Measurements from ENCODE around the gene SCGN.

Gene SCGN

GRCh38 chr6:25676775-25677174 lies 24.8 kb downstream of the SCGN start:
- Histone ChIP-seq H3K4me3 (ENCODE audit: low read depth, low read length) (no peak overlapping the region), H3K27me3 (replicated peaks) (no peaks in the 10 kb centered on the region), H3K36me3 (replicated peaks) (no peaks in the 10 kb centered on the region), H3K27ac (no peak overlapping the region)
- DNase-seq: no peak
- in situ Hi-C loops (cut with HindIII; ENCODE audit: low pct_ligation_motif_present, low sequenced_read_pairs): no loop called here
- no peak for TF ChIP-seq CTCF (IDR thresholded peaks at IDR 0.05; ENCODE audit: low read depth, low read length, missing control alignments)

- H3K27me3 ChIP-seq (replicated peaks): no peaks in the 10 kb centered on the region
- no peak overlapping the region for H3K27ac ChIP-seq
- no peak for TF ChIP-seq CTCF (IDR thresholded peaks at IDR 0.05; ENCODE audit: low read depth, low read length, missing control alignments)
- no peak for DNase-seq
- in situ Hi-C loops (cut with HindIII; ENCODE audit: low pct_ligation_motif_present, low sequenced_read_pairs): no loop called here
- no peak overlapping the region for H3K4me3 ChIP-seq (ENCODE audit: low read depth, low read length)
- H3K36me3 ChIP-seq (replicated peaks): no peaks in the 10 kb centered on the region
These were observed 29.8 kb downstream of the SCGN start for GRCh38 chr6:25681848-25682247.

- Histone ChIP-seq H3K27me3 (replicated peaks) (no peaks in the 10 kb centered on the region), H3K27ac (no peak overlapping the region), H3K36me3 (replicated peaks) (no peaks in the 10 kb centered on the region), H3K4me3 (ENCODE audit: low read depth, low read length) (no peak overlapping the region)
- in situ Hi-C loops (cut with HindIII; ENCODE audit: low pct_ligation_motif_present, low sequenced_read_pairs): no loop called here
- no peak for DNase-seq
- no peak for TF ChIP-seq CTCF (IDR thresholded peaks at IDR 0.05; ENCODE audit: low read depth, low read length, missing control alignments)
These were observed 30.3 kb downstream of the SCGN start for GRCh38 chr6:25682324-25682723.

- Histone ChIP-seq H3K4me3 (ENCODE audit: low read depth, low read length) (no peak overlapping the region), H3K36me3 (replicated peaks) (no peaks in the 10 kb centered on the region), H3K27ac (no peak overlapping the region), H3K27me3 (replicated peaks) (no peaks in the 10 kb centered on the region)
- in situ Hi-C loops (cut with HindIII; ENCODE audit: low pct_ligation_motif_present, low sequenced_read_pairs): no loop called here
- no peak for TF ChIP-seq CTCF (IDR thresholded peaks at IDR 0.05; ENCODE audit: low read depth, low read length, missing control alignments)
- no peak for DNase-seq
These were observed 32.5 kb downstream of the SCGN start for GRCh38 chr6:25684565-25684964.

- no peak for TF ChIP-seq CTCF (IDR thresholded peaks at IDR 0.05; ENCODE audit: low read depth, low read length, missing control alignments)
- Histone ChIP-seq H3K4me3 (ENCODE audit: low read depth, low read length) (no peak overlapping the region), H3K36me3 (replicated peaks) (no peaks in the 10 kb centered on the region), H3K27me3 (replicated peaks) (no peaks in the 10 kb centered on the region), H3K27ac (no peak overlapping the region)
- DNase-seq: no peak
- in situ Hi-C loops (cut with HindIII; ENCODE audit: low pct_ligation_motif_present, low sequenced_read_pairs): no loop called here
These were observed 33.2 kb downstream of the SCGN start for GRCh38 chr6:25685251-25685650.

GRCh38 chr6:25685896-25686295 lies 33.9 kb downstream of the SCGN start:
- H3K27ac ChIP-seq: no peak overlapping the region
- in situ Hi-C loops (cut with HindIII; ENCODE audit: low pct_ligation_motif_present, low sequenced_read_pairs): no loop called here
- H3K36me3 ChIP-seq (replicated peaks): no peaks in the 10 kb centered on the region
- no peak overlapping the region for H3K4me3 ChIP-seq (ENCODE audit: low read depth, low read length)
- no peak for DNase-seq
- no peaks in the 10 kb centered on the region for H3K27me3 ChIP-seq (replicated peaks)
- no peak for TF ChIP-seq CTCF (IDR thresholded peaks at IDR 0.05; ENCODE audit: low read depth, low read length, missing control alignments)
